Activated naive CD8-positive, alpha-beta T cell treated with anti-CD3 and anti-CD28 coated beads, Interleukin-2, amount 50 U/mL, for 16 hours (primary cell): ENCODE measurements around the gene LMX1A.

Source experiments
- DNase-seq: peaks from one replicate; pipeline ENCODE4 v3.0.0-alpha.2; 2020; ENCODE audit warnings: low read depth, low spot score

The LMX1A gene

GRCh38 chr1:165222580-165222979, 133.9 kb downstream of the LMX1A start:
- DNase-seq, result no peak

DNA sequence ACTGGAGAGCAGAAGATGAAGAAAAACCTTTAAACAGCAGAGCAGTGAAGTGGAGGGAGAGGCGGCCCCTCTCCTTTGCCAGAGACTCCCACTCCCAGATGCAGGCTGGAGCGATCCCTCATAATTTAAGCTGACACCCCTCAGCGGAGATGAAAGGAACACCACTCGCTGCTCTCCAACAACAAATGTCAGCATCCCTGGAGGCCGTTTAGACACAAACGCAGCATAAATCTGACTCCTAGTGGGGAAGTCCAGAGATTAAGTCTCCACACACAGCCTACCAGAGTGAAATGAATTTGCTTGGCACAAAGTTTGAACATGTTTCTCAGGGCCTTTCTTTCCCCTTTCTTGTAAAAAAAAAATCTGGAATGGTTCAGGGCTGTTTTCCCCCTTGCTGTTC, 137.8 kb downstream of the LMX1A start:
- DNase-seq, result no peak

DNA sequence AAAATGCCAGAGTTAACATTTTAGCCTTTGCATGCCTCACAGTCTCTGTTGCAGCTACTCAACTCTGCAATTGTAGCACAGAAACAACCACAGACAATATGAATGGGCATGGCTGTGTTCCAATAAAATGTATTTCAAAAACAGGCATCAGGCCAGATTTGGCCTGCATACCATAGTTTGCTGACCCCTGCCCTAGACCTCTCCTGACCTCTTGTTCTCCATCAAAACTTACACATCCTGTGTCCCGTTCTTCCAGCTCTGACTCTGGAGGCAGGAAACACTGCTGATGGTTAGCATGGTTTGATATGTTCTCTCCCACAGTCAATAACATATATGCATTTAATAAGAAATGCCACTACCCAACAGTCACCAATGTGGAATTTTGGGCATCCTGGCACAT, 138.6 kb downstream of the LMX1A start:
- DNase-seq, result no peak

DNA sequence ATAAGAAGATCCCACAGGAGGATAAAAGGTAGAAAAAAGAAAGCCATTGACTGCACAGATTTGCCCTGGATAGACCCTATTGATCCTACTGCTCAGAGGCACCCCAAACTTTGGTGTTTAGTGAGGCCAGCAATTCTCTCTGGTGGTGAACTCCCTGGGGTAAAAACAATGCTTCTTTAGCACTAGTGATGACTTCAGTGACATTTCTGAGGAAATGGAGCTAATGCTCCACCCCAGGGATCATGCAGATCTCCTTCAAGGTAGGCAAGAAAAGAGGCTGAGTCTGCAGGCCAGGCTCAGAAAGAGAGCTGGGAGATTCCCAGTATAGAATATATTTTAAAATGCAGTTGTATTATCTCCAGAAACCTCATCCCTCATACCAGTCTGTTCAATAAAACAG, 140.3 kb downstream of the LMX1A start:
- no peak for DNase-seq

DNA sequence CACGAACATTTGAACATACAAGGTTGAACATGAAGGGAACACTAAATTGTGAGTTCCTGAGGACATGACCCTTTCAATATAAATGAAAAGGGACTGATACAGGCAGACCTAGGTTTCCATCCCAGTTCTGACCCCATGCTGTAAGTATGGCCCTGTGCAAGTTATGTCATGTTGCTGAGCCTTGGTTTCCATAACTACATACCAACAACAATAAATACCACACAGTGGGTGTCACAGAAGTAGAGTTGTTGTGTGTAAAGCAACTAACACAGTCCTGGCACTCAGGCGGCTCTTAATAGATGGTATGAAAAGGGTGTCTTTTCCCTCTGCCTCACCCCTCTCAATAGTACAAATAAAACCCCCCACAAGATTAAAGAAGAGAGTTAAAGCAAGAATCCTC, 140.8 kb downstream of the LMX1A start:
- DNase-seq, result no peak

DNA sequence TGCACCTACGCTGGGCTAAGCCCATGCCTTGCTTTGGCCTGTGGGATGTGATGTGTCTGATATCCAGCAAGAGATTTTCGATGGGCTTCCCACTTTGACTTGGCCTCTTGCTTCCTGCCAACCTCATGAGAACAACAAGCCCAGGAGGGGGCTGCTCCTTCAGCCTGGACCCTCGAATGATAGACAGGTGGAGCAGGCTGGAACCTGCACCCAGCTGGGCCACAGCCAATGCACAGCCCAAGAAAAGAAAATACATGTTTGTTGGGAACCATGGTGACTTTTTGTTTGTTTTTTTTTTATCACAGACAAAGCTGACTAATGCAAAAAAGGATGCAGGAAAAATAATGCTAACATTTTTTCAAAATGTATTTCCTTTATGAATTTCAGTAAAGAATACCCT, 144.3 kb downstream of the LMX1A start:
- DNase-seq, result no peak

DNA sequence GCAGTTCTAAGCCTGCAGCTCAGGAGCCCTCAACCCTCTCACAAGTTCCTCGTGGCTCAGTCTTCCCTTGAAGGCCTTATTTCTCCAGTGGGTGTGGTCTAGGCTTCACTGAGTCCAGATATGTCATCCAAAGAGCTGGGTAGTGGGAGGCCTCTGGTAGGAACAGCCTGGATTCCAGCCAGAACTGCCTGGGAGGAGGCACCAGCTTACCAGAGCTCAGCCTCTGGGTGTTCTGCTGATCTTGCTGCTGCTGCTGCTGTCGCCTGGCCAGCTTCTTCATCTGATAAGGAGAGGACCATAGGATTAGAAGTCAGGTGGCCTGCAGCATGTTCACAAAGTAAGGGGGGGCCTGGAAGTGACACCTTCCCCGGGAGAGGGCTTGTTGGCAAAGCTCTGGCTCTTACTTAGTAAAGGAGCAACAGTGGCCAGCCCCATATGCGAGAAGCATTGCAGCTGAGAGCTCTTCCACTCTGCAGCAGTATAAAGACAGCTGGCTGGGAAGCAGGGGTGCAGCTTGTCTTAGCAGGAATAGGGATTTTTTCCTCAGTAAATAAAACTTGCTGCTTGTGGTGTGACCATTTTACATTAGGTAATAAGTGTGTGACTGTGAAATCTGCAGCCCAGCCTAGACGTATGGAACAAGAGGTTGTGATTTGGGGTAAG, 148.5 kb downstream of the LMX1A start:
- DNase-seq, result no peak

DNA sequence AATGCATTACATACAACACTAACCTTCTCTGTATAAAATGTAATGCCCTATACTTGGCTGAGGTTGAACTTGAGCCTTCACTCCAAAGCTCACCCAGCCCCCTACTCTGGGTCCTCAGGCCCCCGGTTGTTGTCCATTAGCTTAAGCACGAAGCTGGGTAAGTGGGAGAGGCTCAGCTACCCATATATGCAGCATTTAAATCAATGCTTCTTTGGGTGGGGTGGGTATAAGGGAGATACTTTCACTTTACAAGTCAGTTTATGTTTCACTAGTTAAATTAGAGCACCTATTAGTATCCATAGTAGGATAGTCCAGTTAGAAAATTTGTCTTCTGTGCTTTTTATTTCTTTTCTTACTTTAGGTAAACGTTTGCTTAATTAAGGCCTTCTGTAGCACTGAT, 151.4 kb downstream of the LMX1A start:
- no peak for DNase-seq

GRCh38 chr1:165204548-165204947, 152.0 kb downstream of the LMX1A start:
- no peak for DNase-seq

- DNase-seq, result no peak
Observed at GRCh38 chr1:165191087-165191486, 165.4 kb downstream of the LMX1A start.

DNA sequence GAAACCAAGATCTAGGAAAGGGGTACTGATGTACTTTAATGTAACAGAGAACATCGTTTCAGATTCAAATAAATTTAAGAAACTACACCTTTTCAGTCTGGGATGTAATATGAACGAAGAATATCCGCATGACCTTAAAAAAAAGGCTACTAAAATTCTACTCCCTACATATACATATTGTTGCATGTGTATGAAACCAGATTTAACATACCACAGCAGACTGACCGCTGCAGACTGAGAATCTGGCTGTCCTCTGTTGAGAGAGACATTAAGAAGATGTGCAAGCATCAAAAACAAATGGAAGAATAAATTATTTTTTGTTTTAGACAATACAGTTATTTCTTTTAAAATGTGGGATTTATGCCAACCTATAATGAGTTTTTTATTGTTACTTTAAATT, 166.6 kb downstream of the LMX1A start:
- no peak for DNase-seq

GRCh38 chr1:165189011-165189410, 167.5 kb downstream of the LMX1A start:
- no peak for DNase-seq

GRCh38 chr1:165187031-165188009, 169.2 kb downstream of the LMX1A start:
- no peak for DNase-seq

- no peak for DNase-seq
Observed at GRCh38 chr1:165185161-165185889, 171.2 kb downstream of the LMX1A start.

DNA sequence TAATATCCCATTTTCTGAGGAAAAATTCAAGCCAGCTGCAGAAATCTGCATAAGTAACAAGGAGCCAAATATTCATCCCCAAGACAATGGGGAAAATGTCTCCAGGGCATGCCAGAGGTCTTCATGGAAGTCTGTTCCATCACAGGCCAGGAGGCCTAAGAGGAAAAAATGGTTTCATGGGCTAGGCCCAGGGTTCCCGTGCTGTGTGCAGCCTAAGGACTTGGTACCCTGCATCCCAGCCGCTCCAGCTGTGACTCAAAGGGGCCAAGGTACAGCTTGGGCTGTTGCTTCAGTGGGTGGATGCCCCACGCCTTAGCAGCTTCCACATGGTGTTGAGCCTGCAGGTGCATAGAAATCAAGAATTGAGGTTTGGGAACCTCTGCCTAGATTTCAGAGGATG, 173.5 kb downstream of the LMX1A start:
- DNase-seq, result no peak

DNA sequence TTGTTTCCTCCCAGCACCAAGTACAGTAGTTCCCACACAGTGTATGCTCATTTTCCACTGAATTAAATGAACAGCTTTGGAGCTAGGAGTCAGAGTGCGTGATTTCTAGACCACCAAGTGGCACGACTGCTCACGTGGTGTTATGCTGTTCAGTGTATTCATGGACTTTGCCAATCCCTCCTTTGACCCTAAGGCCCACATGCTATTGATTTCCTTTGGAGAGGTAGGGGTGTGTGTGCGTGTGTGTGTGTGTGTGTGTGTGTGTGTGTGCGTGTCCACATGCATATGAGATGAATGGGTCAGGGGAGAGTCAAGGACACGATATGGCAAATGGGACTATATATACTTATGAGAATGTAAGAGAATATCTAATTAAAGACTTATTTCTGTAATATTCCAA, 177.2 kb downstream of the LMX1A start:
- no peak for DNase-seq

DNA sequence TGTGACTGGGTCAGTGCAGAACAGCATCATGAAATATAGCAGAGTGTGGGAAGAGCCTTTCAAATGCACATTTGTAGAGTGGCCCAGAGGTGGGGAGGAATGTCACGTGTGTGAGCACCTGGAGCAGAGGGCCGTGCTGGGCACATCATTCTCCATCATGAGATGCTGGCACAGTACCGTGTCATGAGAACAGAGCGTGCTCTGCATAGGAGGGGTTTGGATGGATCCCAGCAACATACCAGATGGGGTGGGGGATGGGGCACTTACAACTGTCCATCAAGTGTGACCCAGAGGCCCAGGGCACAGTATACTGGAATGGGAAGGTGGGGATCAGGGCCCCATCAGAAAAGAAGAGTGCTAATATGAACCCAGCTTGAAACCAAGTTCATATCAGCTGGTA, 182.0 kb downstream of the LMX1A start:
- no peak for DNase-seq

DNA sequence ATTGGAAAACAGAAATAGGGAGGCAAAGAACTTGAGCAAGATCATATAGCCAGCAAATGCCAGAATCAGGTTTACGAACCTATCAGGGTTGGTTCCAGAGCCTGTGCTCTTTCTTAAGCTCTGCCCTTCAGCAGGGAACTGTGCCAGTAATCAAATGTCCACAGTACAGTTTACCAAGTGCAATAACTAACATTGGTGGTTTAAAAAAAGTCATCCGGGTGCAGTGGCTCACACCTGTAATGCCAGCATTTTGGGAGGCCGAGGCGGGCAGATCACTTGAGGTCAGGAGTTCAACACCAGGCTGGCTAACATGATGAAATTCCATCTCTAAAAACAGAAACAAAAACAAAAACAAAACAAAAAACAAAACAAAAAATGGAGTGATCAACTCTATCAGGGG, 182.7 kb downstream of the LMX1A start:
- no peak for DNase-seq

DNA sequence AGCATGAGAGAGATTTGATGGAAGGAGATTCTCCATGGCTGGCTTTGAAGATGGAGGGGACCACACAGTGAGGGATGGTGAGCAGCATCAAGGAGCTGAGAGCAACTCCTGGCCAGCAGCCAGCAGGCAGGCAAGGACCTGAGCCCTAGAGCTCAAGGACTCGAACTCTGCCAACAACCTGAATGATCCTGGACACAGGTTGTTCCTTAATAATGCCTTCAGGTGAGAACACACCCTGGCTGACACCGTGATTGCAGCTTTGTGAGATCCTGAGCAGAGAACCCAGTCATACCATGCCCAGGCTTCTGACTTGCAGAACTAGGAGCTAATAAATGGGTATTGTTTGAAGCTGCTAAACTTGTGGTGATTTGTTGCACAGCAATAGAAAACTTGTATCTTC, 183.1 kb downstream of the LMX1A start:
- DNase-seq, result no peak

GRCh38 chr1:165172666-165173065, 183.8 kb downstream of the LMX1A start:
- no peak for DNase-seq

DNA sequence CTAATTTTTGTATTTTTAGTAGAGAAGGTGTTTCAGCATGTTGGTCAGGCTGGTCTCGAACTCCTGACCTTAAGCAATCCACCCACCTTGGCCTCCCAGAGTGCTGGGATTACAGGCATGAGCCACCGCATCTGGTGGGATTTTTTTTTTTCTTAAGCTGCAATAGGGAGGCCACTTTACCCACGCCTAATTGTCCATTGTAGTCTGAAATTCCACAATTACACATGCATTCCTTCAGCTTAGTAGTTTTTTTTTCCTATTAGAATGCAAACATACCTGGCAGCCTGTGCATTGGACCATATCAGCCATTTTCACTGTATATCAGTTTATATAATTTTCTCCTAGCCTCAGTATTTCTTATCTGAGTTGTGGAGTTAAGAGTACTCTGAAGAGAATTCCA, 186.8 kb downstream of the LMX1A start:
- DNase-seq, result no peak

- DNase-seq, result no peak
Observed at GRCh38 chr1:165169028-165169427, 187.5 kb downstream of the LMX1A start.
